ENCODE results near the gene TNFAIP3.
"Not testable (repeated sequence)": the region's sequence is repeated elsewhere in the genome, so short reads cannot be mapped to it uniquely, and the experiment has no call there.

Gene TNFAIP3

GRCh38 chr6:137881522-137881886, 14.4 kb downstream of the TNFAIP3 start:
- in situ Hi-C loops (cut with HindIII; ENCODE audit: low sequenced_read_pairs): no loop called here
- TF ChIP-seq, protein P1, sequence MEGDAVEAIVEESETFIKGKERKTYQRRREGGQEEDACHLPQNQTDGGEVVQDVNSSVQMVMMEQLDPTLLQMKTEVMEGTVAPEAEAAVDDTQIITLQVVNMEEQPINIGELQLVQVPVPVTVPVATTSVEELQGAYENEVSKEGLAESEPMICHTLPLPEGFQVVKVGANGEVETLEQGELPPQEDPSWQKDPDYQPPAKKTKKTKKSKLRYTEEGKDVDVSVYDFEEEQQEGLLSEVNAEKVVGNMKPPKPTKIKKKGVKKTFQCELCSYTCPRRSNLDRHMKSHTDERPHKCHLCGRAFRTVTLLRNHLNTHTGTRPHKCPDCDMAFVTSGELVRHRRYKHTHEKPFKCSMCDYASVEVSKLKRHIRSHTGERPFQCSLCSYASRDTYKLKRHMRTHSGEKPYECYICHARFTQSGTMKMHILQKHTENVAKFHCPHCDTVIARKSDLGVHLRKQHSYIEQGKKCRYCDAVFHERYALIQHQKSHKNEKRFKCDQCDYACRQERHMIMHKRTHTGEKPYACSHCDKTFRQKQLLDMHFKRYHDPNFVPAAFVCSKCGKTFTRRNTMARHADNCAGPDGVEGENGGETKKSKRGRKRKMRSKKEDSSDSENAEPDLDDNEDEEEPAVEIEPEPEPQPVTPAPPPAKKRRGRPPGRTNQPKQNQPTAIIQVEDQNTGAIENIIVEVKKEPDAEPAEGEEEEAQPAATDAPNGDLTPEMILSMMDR (IDR thresholded peaks at IDR 0.05; ENCODE audit: low read depth, low read length): no peak
- no peak for DNase-seq (ENCODE audit: low read depth, low spot score)
- no peak overlapping the region for H3K4me3 ChIP-seq (ENCODE audit: low read depth, low read length)

DNA sequence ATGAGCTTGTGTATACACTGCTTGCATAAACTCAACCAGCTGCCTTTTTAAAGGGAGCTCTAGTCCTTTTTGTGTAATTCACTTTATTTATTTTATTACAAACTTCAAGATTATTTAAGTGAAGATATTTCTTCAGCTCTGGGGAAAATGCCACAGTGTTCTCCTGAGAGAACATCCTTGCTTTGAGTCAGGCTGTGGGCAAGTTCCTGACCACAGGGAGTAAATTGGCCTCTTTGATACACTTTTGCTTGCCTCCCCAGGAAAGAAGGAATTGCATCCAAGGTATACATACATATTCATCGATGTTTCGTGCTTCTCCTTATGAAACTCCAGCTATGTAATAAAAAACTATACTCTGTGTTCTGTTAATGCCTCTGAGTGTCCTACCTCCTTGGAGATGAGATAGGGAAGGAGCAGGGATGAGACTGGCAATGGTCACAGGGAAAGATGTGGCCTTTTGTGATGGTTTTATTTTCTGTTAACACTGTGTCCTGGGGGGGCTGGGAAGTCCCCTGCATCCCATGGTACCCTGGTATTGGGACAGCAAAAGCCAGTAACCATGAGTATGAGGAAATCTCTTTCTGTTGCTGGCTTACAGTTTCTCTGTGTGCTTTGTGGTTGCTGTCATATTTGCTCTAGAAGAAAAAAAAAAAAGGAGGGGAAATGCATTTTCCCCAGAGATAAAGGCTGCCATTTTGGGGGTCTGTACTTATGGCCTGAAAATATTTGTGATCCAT, 15.3 kb downstream of the TNFAIP3 start:
- no peak overlapping the region for H3K4me3 ChIP-seq (ENCODE audit: low read depth, low read length)
- peak; percentile 57 for DNase-seq (ENCODE audit: low read depth, low spot score)
- TF ChIP-seq, protein P1 (IDR thresholded peaks at IDR 0.05; ENCODE audit: low read depth, low read length): no peak
- in situ Hi-C loops (cut with HindIII; ENCODE audit: low sequenced_read_pairs): no loop called here

- no peak overlapping the region for H3K4me3 ChIP-seq (ENCODE audit: low read depth, low read length)
Measured at GRCh38 chr6:137883400-137884148, 16.5 kb downstream of the TNFAIP3 start.

DNA sequence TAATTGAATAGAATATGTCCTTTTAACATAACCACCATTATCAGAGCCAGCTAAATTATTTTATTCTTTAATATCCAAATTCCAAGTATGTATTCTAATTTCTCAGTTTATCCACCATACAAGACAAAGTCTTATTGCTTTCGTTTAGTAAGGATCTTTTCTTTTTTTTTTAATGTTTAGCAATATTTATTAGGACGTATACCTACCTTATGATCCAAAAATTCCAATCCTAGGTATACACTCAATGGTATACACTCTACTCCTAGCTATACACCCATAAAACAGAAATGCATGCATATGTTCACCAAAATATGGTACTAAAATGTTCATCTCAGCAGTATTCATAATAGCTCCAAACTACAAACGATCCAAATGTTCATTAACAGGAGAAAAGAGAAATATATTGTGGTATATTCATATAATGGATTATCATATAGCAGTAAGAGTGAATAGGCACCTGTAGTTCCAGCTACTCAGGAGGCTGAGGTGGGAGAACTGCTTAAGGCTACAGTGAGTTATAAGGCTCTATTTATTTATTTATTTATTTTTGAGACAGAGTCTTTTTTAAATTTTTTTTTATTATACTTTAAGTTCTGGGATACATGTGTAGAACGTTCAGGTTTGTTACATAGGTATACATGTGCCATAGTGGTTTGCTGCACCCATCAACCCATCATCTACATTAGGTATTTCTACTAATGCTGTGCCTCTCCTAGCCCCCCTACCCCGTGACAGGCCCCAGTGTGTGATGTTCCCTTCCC, 17.3 kb downstream of the TNFAIP3 start:
- in situ Hi-C loops (cut with HindIII; ENCODE audit: low sequenced_read_pairs): no loop called here
- DNase-seq (ENCODE audit: low read depth, low spot score): no peak
- no peak overlapping the region for H3K4me3 ChIP-seq (ENCODE audit: low read depth, low read length)
- TF ChIP-seq, protein P1 (IDR thresholded peaks at IDR 0.05; ENCODE audit: low read depth, low read length): no peak

More at GRCh38 chr6:137883400-137884148, 16.5 kb downstream of the TNFAIP3 start:
- in situ Hi-C loops (cut with HindIII; ENCODE audit: low sequenced_read_pairs): no loop called here
- TF ChIP-seq, protein P1 (IDR thresholded peaks at IDR 0.05; ENCODE audit: low read depth, low read length): no peak
- no peak for DNase-seq (ENCODE audit: low read depth, low spot score)

DNA sequence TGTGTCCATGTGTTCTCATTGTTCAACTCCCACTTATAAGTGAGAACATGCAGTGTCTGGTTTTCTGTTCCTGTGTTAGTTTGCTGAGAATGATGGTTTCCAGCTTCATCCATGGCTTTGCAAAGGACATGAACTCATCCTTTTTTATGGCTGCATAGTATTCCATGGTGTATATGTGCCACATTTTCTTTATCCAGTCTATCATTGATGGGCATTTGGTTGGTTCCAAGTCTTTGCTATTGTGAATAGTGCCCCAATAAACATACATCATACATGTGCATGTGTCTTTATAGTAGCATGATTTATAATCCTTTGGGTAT, 17.8 kb downstream of the TNFAIP3 start:
- in situ Hi-C loops (cut with HindIII; ENCODE audit: low sequenced_read_pairs); DNase-seq (ENCODE audit: low read depth, low spot score); H3K4me3 ChIP-seq (ENCODE audit: low read depth, low read length): not testable (repeated sequence)

DNA sequence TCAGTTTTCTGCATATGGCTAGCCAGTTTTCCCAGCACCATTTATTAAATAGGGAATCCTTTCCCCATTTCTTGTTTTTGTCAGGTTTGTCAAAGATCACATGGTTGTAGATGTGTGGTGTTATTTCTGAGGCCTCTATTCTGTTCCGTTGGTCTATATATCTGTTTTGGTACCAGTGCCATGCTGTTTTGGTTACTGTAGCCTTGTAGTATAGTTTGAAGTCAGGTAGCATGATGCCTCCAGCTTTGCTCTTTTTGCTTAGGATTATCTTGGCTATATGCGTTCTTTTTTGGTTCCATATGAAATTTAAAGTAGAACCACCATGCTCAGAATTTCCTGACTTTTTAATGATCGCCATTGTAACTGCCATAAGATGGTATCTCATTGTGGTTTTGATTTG, 19.2 kb downstream of the TNFAIP3 start:
- DNase-seq (ENCODE audit: low read depth, low spot score); in situ Hi-C loops (cut with HindIII; ENCODE audit: low sequenced_read_pairs); H3K4me3 ChIP-seq (ENCODE audit: low read depth, low read length): not testable (repeated sequence)

DNA sequence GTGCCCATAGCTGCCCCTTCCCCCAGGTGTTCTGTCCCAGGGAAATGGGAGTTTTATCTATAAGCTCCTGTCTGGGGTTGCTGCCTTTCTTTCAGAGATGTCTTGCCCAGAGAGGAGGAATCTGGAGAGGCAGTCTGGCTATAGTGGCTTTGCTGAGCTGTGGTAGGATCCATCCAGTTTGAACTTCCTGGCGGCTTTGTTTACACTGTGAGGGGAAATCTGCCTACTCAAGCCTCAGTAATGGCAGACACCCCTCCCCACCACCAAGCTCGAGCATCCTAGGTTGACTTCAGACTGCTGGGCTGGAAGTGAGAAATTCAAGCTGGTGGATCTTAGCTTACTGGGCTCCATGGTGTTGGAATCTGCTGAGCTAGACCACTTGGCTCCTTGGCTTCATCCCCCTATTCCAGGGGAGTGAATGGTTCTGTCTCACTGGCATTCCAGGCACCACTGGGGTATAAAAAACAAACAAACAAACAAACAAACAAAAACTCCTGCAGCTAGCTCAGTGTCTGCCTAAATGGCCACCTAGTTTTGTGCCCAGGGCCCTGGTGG, 24.0 kb downstream of the TNFAIP3 start:
- TF ChIP-seq, protein P1 (IDR thresholded peaks at IDR 0.05; ENCODE audit: low read depth, low read length): no peak
- DNase-seq (ENCODE audit: low read depth, low spot score): no peak
- H3K4me3 ChIP-seq (ENCODE audit: low read depth, low read length): no peak overlapping the region
- in situ Hi-C loops (cut with HindIII; ENCODE audit: low sequenced_read_pairs): no loop called here
